Cardiac fibroblast (primary cell): Measurements from ENCODE around the gene TRAK1.

Experiments used
- DNase-seq, 2 donors: peaks; one replicate each; pipeline versions ENCODE4 v3.0.0 to v3.0.0-alpha.2; 2010; ENCODE audit warnings: low read depth in 2 of 2
- H3K4me3 ChIP-seq, 2 donors: replicated peaks in 1 of 2; 1 replicate in 1 of 2; 2 replicates in 1 of 2; pipeline ENCODE4 v1.5.1; 2011; ENCODE audit warnings: low read depth in 2 of 2, low read length in 2 of 2, mild to moderate bottlenecking in 2 of 2, moderate library complexity in 1 of 2
- CTCF ChIP-seq: IDR thresholded peaks from one replicate; pipeline ENCODE4 v1.5.1; 2011; ENCODE audit warnings: low read depth, mild to moderate bottlenecking, low read length, inconsistent platforms

Gene TRAK1

GRCh38 chr3:42162462-42162861 is 71.3 kb downstream of the TRAK1 start:
- no peak overlapping the region for H3K4me3 ChIP-seq
- no peak for DNase-seq
- TF ChIP-seq CTCF = no peak

- H3K4me3 ChIP-seq = no peak overlapping the region
- no peak for DNase-seq
- TF ChIP-seq CTCF = no peak
Measured at GRCh38 chr3:42163622-42164244, 72.6 kb downstream of the TRAK1 start.

GRCh38 chr3:42164656-42165055 is 73.5 kb downstream of the TRAK1 start:
- TF ChIP-seq CTCF = no peak
- DNase-seq = peak in 1 of 2 donors; percentile 3
- H3K4me3 ChIP-seq = no peak overlapping the region

- TF ChIP-seq CTCF = no peak
- no peak for DNase-seq
- no peak overlapping the region for H3K4me3 ChIP-seq
Measured at GRCh38 chr3:42165211-42165610, 74.1 kb downstream of the TRAK1 start.

GRCh38 chr3:42166214-42166613 is 75.1 kb downstream of the TRAK1 start:
- no peak for DNase-seq
- H3K4me3 ChIP-seq = no peak overlapping the region
- TF ChIP-seq CTCF = no peak

- no peak for TF ChIP-seq CTCF
- no peak for DNase-seq
- H3K4me3 ChIP-seq = no peak overlapping the region
Measured at GRCh38 chr3:42166662-42167300, 75.6 kb downstream of the TRAK1 start.
